ENCODE measurements around the gene C11orf24. TPM values are rescaled to one million over a fixed set of nuclear protein-coding genes. Genes with fewer than 3 reads are reported as not detected.

The C11orf24 gene
- 10 to 100 TPM; 37.9 to 63.0 TPM for total RNA-seq

GRCh38 chr11:68271781-68272608, at the start of gene C11orf24:
Gene C11orf24 (minus strand): TSS chr11:68271973. CDS start chr11:68263767, 8,206 bp downstream.
- no peaks in the 10 kb centered on the region for H3K9me3 ChIP-seq
- peaks cover 18 to 39% of the 10 kb centered on the region in 2 donors for H3K4me1 ChIP-seq (ENCODE audit: control insufficient read depth in 1 of 2, low read depth in 2 of 2)
- H3K36me3 ChIP-seq: peaks cover 9% of the 10 kb centered on the region
- TF ChIP-seq CTCF (IDR thresholded peaks at IDR 0.05): peak; percentile 14
- DNase-seq (ENCODE audit: low spot score): peak; percentile 79
- H3K27me3 ChIP-seq (replicated peaks; ENCODE audit: insufficient read depth): no peaks in the 10 kb centered on the region
- peak; percentile 89 for ATAC-seq (ENCODE audit: insufficient number of reproducible peaks, low FRiP score, low read depth)
- H3K27ac ChIP-seq: peak within 1 kb of the TSS; percentile 98
- peak within 1 kb of the TSS; percentile 90 for H3K4me3 ChIP-seq

GRCh38 chr11:68317147-68317785, 45.5 kb upstream of the C11orf24 start:
- H3K4me3 ChIP-seq: peak overlapping the region; percentile 40

GRCh38 chr11:68315171-68315920, 43.6 kb upstream of the C11orf24 start:
- DNase-seq (ENCODE audit: low spot score): no peak
- peaks cover 21 to 43% of the 10 kb centered on the region in 2 donors for H3K4me1 ChIP-seq (ENCODE audit: control insufficient read depth in 1 of 2, low read depth in 2 of 2)
- peak overlapping the region; percentile 87 to 92 for H3K27ac ChIP-seq
- no peaks in the 10 kb centered on the region for H3K27me3 ChIP-seq (replicated peaks; ENCODE audit: insufficient read depth)
- no peaks in the 10 kb centered on the region for H3K9me3 ChIP-seq
- TF ChIP-seq CTCF (IDR thresholded peaks at IDR 0.05): no peak
- no peaks in the 10 kb centered on the region for H3K36me3 ChIP-seq
- peak overlapping the region; percentile 93 for H3K4me3 ChIP-seq
- ATAC-seq (ENCODE audit: insufficient number of reproducible peaks, low FRiP score, low read depth): no peak

More at GRCh38 chr11:68317147-68317785, 45.5 kb upstream of the C11orf24 start:
- DNase-seq (ENCODE audit: low spot score) (no peak), ATAC-seq (ENCODE audit: insufficient number of reproducible peaks, low FRiP score, low read depth) (no peak)
- Histone ChIP-seq H3K4me1 (ENCODE audit: control insufficient read depth in 1 of 2, low read depth in 2 of 2) (peaks cover 30 to 56% of the 10 kb centered on the region in 2 donors), H3K9me3 (no peaks in the 10 kb centered on the region), H3K36me3 (no peaks in the 10 kb centered on the region), H3K27ac (peak overlapping the region; percentile 38 to 50), H3K27me3 (replicated peaks; ENCODE audit: insufficient read depth) (no peaks in the 10 kb centered on the region)
- TF ChIP-seq CTCF (IDR thresholded peaks at IDR 0.05): no peak

- H3K4me1 ChIP-seq (ENCODE audit: control insufficient read depth in 1 of 2, low read depth in 2 of 2): peaks cover 21 to 43% of the 10 kb centered on the region in 2 donors
- no peak for ATAC-seq (ENCODE audit: insufficient number of reproducible peaks, low FRiP score, low read depth)
- H3K4me3 ChIP-seq: peak overlapping the region; percentile 93
- H3K36me3 ChIP-seq: no peaks in the 10 kb centered on the region
- no peaks in the 10 kb centered on the region for H3K27me3 ChIP-seq (replicated peaks; ENCODE audit: insufficient read depth)
- TF ChIP-seq CTCF (IDR thresholded peaks at IDR 0.05): no peak
- H3K9me3 ChIP-seq: no peaks in the 10 kb centered on the region
- H3K27ac ChIP-seq: peak overlapping the region; percentile 87 to 92
- DNase-seq (ENCODE audit: low spot score): no peak
Observed at GRCh38 chr11:68314203-68315170, 42.7 kb upstream of the C11orf24 start.
